T-helper 1 cell treated with Interleukin-12 subunit alpha and Interleukin-12 subunit beta and Interleukin-4 antibody, amounts not matched to agents 30 ng/mL and 1 ng/mL, for 36 hours (primary cell): Measurements from ENCODE around the gene SLC25A25. TPM values are rescaled to one million over a fixed set of nuclear protein-coding genes. Genes with fewer than 3 reads are reported as not detected.

Source experiments
- intact Hi-C: fragments of 100-400 bp; cut with micrococcal nuclease; formaldehyde crosslinking; loops from one replicate; pipeline ENCODE4 v1.15.1; 2024
- total RNA-seq: library from RNA; stranded (reverse); gene quantifications from 2 replicates; pipeline ENCODE4 v1.2.3, GENCODE V29; 2022

The SLC25A25 gene
- total RNA-seq, 1 donor from 2014 or later: 13.9 TPM

DNA sequence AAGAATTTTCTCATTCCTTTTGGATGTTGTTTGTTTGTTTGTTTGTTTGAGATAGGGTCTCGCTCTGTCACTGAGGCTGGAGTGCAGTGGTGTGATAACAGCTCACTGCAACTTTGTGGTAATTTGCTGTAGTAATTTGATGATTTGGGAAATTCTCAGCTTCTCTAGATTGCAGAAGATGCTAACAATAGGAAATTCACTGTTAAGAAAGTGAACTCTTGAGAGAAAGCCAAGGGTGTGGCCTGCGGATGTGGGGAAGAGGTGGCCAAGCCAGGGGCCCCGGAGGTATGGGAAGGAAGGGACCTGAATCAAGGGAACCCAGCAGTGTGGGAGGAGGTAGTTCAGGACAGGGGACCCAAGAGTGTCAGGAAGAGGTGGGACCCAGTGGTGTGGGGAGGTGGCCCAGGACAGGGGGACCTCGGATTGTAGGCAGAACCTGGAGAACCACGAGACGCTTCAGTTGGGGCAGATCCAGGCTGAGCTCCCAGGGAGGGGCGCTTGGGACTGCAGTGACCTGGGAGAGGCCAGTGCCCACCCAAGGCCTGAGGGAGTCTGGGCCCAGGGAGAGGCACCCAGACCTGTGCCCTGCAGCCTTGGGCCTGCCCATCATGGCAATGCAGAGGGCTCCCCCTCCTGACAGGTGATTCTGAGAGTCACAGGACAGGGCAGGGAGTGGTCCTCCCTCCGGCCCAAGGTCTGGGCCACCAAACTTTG lies 75.7 kb downstream of the SLC25A25 start:
- intact Hi-C loops: no loop called here

GRCh38 chr9:128144239-128145181 lies 76.5 kb downstream of the SLC25A25 start:
- intact Hi-C loops: no loop called here

GRCh38 chr9:128145536-128145935 lies 77.5 kb downstream of the SLC25A25 start:
- intact Hi-C loops: no loop called here

GRCh38 chr9:128145951-128146351 lies 77.9 kb downstream of the SLC25A25 start:
- intact Hi-C loops: no loop called here

- intact Hi-C loops: no loop called here
Measured at GRCh38 chr9:128146591-128147120, 78.6 kb downstream of the SLC25A25 start.

DNA sequence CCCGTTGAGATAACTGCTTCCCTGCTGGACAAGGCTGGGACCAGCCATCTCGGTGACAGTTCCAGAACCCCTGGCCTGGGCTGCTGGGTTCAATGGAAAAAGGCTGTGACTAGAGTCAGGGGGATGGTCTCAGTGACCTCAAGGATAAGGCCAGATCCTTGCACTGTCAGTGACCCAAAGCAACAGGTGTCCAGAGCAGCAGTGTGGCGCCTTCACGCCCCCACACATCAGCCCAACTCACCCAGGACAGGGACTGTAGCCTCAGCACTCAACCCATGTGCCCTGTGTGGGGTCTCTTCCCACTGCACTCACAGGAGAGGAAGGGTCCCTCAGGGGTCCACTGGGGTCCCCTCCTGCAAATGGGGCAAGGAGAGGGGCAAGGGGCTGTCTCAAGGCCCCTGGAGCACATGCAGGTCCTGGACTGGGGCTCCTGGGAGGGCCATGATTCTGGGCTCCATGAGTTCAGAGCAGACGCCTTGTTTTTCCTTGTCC lies 80.5 kb downstream of the SLC25A25 start:
- intact Hi-C loops: no loop called here

DNA sequence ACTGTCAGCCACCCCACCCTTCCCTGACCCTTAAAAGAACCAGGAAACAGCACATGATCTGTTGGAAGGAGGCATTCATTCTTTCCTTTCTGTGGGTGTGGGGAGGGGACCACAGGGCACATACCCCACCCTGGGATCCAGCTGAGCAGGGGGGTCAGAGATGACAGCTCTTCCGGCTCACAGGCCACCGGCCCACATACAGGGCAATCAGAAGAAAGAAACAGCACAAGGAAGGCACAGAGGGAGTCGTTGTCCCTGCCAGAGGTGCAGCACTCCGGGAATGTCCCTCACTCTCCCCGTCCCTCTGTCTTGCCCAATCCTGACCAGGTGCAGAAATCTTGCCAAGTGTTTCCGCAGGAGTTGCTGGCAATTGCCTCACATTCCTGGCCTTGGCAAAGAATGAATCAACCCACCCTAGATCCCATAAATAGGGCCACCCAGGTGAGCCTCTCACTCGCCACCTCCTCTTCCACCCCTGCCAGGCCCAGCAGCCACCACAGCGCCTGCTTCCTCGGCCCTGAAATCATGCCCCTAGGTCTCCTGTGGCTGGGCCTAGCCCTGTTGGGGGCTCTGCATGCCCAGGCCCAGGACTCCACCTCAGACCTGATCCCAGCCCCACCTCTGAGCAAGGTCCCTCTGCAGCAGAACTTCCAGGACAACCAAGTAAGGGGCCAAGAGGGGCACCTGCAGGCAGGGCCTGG lies 81.1 kb downstream of the SLC25A25 start, which contains the start of gene LCN2:
Gene LCN2 (plus strand): TSS at position 453 of the 701 bp plus-strand sequence. CDS start 73 bp downstream, at position 526.
- intact Hi-C loops: no loop called here

DNA sequence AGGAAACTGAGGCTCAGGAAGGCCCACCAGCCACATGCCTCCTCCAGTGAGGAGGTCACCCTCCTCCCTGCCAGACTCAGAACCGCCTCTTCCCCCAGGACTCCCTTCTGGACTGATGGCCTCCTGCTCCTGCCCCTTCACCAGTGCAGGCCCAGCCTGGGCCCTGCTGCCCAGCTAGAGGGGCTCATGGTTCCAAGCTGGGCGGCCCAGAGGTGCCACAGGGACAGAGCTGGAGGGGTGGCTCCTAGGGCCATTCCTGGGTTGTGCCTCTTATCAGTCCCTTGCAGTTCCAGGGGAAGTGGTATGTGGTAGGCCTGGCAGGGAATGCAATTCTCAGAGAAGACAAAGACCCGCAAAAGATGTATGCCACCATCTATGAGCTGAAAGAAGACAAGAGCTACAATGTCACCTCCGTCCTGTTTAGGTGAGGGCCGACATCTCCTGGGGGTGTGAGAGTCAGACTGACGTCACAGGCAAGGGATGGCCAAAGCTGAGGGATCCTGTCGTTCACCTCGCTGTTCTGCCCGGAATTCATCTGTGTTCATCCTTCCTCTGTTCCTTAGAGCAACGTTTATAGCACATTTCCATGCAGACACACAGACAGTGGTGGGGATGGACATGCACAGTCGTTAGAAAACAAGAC lies 82.0 kb downstream of the SLC25A25 start:
- intact Hi-C loops: no loop called here

- intact Hi-C loops: no loop called here
Measured at GRCh38 chr9:128150594-128151308, 82.7 kb downstream of the SLC25A25 start.

- intact Hi-C loops: no loop called here
Measured at GRCh38 chr9:128151309-128152132, 83.5 kb downstream of the SLC25A25 start.

DNA sequence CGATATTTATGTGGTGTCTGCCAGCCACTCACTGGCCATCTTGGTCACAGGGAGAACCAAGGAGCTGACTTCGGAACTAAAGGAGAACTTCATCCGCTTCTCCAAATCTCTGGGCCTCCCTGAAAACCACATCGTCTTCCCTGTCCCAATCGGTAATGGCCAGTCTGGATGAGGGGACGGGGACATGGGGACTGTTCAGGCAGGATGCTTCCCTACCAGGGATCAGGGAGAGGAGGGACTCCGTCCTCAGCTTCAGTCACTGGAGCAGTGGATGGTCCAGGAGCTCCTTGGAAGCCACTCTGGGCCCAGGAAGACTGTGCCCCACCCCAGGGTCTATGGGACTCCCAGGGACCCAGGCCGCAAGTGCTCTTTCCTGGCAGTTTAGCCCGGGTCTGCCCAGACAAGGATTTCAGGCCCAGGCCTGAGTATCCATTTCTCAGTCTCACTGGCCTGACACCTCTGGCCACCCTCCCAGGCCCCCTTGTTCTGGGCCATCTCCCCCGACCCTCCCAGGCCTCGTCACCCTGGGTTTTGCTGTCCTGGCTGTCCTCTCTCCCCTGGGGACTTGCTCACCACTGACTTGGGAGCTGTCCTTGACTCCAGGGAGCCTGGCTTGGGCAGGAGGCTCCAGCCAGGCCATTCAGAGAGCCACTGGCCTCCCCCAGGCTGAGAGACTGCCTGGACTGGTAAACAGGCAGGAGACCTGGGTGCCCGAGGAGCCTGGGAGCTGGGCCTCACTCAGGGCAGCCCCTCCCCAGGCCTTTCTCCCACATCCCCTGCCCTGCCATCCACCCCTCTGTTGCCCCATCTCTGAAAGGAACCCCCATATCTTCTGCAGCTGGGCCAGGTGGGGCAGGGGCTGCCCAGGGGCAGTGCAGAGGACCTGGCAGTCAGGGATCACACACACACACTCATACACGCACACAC lies 84.4 kb downstream of the SLC25A25 start:
- intact Hi-C loops: no loop called here

- intact Hi-C loops: no loop called here
Measured at GRCh38 chr9:128153060-128153946, 85.3 kb downstream of the SLC25A25 start.

DNA sequence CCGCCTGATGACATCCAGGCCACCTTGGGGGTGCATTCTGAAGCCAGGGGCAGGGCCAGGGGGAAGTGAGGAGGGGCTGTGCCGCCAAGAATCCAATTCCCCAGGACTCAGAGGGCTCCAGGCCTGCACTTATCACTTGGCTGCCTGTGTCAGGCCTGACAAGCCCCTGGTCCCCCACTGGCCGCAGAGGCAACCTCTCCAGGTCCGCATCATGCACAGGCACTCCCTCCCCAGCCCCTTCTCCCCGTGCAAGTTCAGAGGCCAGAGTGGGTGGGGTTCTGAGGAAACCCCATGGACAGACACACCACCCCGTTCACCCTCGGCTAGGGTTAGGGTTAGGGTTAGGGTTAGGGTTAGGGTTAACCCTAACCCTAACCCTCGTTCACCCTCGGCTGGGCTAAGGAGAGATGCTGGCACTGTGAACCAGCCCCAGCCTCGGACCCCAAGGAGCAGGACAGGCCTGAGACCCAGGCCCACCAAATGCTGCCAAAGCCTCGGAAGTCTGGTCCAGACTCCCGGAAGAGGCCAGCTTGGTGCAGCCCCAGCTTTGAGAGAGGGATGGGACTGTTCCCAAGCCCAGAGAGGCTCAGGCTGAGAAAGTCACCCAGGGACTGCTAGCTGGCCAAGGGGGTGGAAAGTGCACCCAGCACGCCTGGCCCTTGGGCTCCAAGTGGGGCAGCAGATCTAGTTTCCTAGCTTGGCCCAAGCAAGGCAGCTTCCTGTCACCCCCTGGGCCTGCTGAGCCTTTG lies 86.1 kb downstream of the SLC25A25 start:
- intact Hi-C loops: no loop called here

DNA sequence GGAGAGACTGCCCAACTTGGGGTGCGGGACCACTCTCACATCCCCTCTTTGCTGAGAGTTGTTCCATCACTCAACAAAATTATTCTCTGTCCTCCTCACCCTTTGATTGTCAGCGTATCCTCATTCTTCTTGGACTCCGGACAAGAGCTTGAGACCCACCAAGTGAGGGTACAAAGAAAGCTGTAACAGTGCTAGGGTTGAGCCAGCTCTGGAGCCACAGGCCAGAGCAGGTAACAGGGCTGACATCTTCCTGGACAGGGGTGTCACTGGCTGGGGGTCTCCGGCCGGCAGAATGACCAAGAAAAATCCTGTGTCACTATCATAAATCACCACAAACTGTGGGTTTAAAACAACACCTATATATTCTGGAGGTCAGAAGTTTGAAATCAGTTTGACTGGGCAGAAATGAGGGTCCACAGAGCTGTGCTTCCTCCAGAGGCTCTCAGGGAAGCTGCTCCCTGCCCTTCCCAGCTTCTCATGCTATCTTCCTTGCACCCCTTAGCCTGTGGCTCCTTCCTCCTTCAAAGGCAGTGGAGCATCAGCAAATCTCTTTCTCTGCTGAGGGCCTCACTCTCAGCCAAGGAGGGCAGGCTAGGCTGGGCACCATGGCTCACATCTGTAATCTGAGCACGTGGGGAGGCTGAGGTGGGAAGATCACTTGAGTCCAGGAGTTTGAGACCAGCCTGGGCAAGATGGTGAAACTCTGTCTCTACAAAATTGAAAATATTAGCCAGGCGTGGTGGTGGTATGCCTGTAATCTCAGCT lies 87.9 kb downstream of the SLC25A25 start:
- intact Hi-C loops: no loop called here
